ENCODE data around the gene KCNH6.

- no peak for TF ChIP-seq POLR2A (IDR thresholded peaks at IDR 0.05)
- TF ChIP-seq, protein P1, sequence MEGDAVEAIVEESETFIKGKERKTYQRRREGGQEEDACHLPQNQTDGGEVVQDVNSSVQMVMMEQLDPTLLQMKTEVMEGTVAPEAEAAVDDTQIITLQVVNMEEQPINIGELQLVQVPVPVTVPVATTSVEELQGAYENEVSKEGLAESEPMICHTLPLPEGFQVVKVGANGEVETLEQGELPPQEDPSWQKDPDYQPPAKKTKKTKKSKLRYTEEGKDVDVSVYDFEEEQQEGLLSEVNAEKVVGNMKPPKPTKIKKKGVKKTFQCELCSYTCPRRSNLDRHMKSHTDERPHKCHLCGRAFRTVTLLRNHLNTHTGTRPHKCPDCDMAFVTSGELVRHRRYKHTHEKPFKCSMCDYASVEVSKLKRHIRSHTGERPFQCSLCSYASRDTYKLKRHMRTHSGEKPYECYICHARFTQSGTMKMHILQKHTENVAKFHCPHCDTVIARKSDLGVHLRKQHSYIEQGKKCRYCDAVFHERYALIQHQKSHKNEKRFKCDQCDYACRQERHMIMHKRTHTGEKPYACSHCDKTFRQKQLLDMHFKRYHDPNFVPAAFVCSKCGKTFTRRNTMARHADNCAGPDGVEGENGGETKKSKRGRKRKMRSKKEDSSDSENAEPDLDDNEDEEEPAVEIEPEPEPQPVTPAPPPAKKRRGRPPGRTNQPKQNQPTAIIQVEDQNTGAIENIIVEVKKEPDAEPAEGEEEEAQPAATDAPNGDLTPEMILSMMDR (IDR thresholded peaks at IDR 0.05): no peak
- TF ChIP-seq EP300 (IDR thresholded peaks at IDR 0.05): no peak
These were observed 24.4 kb upstream of the KCNH6 start for GRCh38 chr17:63498626-63499195.
